AG10803 (cell line): ENCODE measurements around the gene BPGM.

Source experiments
- DNase-seq: peaks from one replicate; pipeline ENCODE4 v3.0.0; 2010; ENCODE audit warnings: low read depth
- H3K4me3 ChIP-seq: 2 replicates; pipeline ENCODE4 v1.5.1; 2011; ENCODE audit warnings: mild to moderate bottlenecking, low read length, control low read depth
- TF ChIP-seq, protein P1 (sequence below): conservative IDR thresholded peaks from 2 replicates; pipeline ENCODE4 v1.5.1; 2011; ENCODE audit warnings: mild to moderate bottlenecking, low read length, control low read depth, inconsistent platforms

The BPGM gene

DNA sequence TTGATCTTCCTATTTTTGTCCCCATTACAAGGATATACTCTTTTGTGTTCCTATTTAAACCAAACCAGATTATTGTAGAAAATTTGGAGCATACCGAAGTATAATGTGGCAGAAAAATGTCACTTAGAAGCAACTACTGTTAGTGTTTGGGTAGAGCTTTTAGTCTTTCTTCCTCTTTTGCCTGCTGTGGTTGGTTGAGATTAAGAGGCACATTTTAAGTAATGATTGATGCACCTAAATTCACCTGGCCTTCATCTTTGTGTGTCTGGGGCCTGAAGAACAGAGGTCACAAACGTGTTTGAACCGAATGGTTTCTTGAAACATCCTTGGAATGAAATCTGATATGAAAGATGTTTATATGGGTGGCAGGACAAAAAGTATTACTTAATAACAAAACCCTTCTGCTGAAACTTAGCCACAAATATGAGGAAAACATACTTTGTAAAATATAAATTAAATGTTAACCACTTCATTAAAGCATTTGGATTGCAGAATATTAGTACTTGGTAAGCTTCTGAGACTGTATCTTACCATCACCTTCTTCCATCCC, 2.6 kb downstream of the BPGM start:
- DNase-seq: peak; percentile 55

DNA sequence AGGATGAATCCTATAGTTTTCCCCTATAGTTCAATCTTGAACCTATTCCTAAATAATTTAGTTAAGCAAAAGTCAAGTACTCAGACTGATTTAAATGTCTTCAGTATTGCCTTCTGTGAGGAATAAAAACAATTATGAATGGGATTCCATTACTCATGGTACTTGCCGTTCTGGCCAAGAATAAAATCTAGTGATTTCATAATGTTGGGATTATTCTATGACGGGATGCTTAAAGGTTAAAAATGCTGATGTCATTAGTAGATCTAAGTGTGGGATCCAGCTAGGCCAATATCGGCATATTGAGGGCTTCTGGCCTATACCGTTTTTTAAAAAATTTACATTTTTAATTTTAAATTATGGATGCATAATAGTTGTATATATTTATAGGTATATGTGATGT, 5.3 kb downstream of the BPGM start:
- H3K4me3 ChIP-seq: no peak overlapping the region
- peak; percentile 18 for DNase-seq
- TF ChIP-seq, protein P1, sequence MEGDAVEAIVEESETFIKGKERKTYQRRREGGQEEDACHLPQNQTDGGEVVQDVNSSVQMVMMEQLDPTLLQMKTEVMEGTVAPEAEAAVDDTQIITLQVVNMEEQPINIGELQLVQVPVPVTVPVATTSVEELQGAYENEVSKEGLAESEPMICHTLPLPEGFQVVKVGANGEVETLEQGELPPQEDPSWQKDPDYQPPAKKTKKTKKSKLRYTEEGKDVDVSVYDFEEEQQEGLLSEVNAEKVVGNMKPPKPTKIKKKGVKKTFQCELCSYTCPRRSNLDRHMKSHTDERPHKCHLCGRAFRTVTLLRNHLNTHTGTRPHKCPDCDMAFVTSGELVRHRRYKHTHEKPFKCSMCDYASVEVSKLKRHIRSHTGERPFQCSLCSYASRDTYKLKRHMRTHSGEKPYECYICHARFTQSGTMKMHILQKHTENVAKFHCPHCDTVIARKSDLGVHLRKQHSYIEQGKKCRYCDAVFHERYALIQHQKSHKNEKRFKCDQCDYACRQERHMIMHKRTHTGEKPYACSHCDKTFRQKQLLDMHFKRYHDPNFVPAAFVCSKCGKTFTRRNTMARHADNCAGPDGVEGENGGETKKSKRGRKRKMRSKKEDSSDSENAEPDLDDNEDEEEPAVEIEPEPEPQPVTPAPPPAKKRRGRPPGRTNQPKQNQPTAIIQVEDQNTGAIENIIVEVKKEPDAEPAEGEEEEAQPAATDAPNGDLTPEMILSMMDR: no peak

More for the DNA sequence above, 2.6 kb downstream of the BPGM start:
- TF ChIP-seq, protein P1: no peak
- no peak overlapping the region for H3K4me3 ChIP-seq

DNA sequence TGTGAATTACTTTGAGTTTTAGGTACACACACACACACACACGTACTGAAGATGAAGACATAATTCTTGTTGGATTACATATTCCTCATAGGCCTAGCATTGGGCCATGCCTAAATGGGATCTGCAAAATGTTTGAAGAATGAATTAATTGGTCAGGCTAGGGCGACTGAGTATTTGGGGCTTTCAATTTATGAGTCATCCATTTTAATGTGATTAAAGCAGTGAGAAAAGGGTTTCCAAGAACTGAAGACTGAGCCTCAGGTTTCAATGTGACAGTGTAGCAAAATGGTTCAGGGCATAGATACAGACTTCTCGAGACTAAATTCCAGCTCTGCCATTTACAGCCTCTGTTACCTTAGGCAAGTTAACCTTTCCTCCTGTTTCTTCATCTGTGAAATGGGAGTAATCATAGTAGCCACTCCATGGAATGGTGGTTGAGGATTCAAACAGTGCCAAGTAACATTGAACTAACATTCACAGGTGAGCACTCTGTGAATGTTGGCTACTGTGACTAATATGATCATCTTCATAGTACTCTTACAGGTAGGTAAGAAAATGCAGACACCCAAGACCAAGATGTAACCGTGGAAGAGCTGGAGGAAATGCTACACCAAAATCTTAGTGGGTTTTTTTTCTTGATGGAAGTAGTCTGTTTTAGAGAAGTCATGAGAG, 7.6 kb downstream of the BPGM start:
- no peak overlapping the region for H3K4me3 ChIP-seq
- TF ChIP-seq, protein P1: no peak
- no peak for DNase-seq

DNA sequence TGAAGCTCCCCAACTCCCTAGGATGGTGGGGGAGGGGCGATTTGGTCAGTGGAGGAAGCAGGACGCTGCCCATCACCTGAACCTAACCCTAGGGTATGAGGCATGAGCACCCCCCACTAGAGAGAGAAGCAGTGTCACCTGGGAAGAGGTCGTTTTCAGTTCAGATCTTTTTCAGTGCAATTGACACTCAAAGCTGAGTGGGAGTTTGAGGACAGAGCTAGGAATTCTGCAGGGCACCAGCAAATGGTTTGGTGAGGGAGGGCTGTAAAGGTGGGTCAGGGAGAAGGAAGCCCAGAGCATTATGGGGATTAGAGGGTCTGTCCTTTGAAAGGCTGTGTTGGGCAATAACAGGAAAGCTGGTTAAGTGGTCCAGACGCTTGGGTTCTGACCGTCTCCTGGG, 10.9 kb downstream of the BPGM start:
- no peak overlapping the region for H3K4me3 ChIP-seq
- DNase-seq: no peak
- TF ChIP-seq, protein P1: no peak

DNA sequence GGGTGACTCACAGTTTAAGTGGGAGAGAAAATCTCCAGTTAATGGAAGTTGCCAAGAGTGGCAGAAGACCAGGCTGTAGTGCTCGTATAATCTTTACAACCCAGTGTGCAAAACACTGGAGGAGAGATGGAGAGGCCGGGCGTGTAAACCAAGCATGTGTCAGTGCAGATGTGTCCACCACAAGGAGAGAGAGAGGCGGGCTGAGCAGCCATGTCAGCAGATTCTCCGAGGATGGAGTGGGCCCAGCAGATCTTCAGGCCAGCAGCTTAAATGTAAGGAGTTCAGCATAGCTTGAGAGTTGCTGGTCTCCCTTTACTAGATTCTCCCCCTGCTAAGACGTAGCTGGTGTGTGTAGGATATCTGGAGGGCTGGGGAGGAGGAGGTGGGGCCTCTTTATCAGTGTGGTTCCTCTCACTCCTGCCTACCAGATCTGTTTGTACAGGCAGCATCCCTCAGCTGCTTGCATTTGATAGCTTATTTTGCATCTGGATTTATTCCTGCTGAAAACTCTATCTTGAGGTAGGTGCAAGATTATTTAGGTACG, 13.7 kb downstream of the BPGM start:
- TF ChIP-seq, protein P1: peak; percentile 7; the same call in 1 of the 2 replicates
- peak overlapping the region; percentile 3; the same call in 1 of the 2 replicates for H3K4me3 ChIP-seq
- DNase-seq: peak; percentile 47

DNA sequence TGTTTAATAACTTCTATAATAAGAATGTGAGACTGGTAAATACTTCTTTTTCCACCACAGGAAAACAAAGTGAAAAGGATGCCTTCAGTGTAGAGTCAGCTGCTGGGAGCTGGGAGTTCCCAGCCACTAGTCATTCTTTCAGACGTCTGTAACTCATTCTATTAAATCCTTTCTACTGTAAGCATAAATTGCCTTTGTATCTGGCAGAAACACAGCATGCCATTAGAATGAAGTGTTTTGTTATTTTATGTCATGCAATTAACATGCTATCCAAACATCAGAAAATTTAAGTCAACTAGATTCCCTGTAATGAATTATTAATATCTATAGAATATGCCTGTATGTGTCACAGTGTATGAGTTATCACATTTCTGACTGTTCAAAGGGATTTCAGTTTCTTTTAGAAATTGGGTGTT, 14.3 kb downstream of the BPGM start:
- TF ChIP-seq, protein P1: no peak
- peak; percentile 88 for DNase-seq
- H3K4me3 ChIP-seq: no peak overlapping the region
